Ovary (tissue), 9 donors: Measurements from ENCODE around the gene SURF1. TPM values are rescaled to one million over a fixed set of nuclear protein-coding genes. Genes with fewer than 3 reads are reported as not detected.

Experiments
- DNase-seq, 5 donors: peaks; one replicate each; pipeline ENCODE4 v3.0.0-alpha.2; 2019 to 2020
- H3K27ac ChIP-seq, 2 donors: fragments of 200-600 bp; one replicate each; pipeline versions ENCODE4 v1.5.1 to v1.8.0; 2019 to 2022
- H3K27me3 ChIP-seq: fragments of 200-600 bp; one replicate; pipeline ENCODE4 v1.8.0; 2022
- H3K36me3 ChIP-seq: fragments of 200-600 bp; sonication (generic); one replicate; pipeline ENCODE4 v1.5.1; 2019
- H3K4me1 ChIP-seq: one replicate; pipeline ENCODE4 v1.8.1; 2013; ENCODE audit warnings: mild to moderate bottlenecking, moderate library complexity; ENCODE audit not compliant: insufficient read depth
- H3K4me3 ChIP-seq: fragments of 200-600 bp; sonication (generic); one replicate; pipeline ENCODE4 v1.5.1; 2017
- H3K9me3 ChIP-seq, 2 donors: fragments of 200-600 bp in 1 of 2; sonication (generic) in 1 of 2; one replicate each; pipeline versions ENCODE4 v1.5.1 to v1.8.1; 2013 to 2019; ENCODE audit warnings: mild to moderate bottlenecking in 1 of 2, moderate library complexity in 1 of 2
- EP300 ChIP-seq: sonication (generic); formaldehyde crosslinking; IDR thresholded peaks from one replicate; pipeline ENCODE4 v1.6.1; 2017; ENCODE audit warnings: antibody characterized with exemption
- POLR2A ChIP-seq: fragments of 450-650 bp; IDR thresholded peaks from one replicate; pipeline ENCODE4 v1.6.1; 2017; ENCODE audit warnings: antibody characterized with exemption, mild to moderate bottlenecking, moderate library complexity
- WGBS, 3 donors: extraction: QIAGEN DNeasy Blood & Tissue Kit in 1 of 3; methylation state at CpG; one replicate each; pipeline versions ENCODE4 v1.1.5 to v1.1.7; 2013 to 2017; 5-methylcytosine and 5-hydroxymethylcytosine counted together
- intact Hi-C, 4 donors: fragments of 100-400 bp; cut with DNase I; formaldehyde crosslinking; loops; one replicate each; pipeline versions ENCODE4 v1.11.0 to v1.15.1; 2022 to 2023
- polyA plus RNA-seq, 2 donors: library from polyadenylated mRNA; stranded (reverse); fragments of 200-250 nt in 1 of 2; fragments of 350-450 nt in 1 of 2; fragmentation: Illumina TruSeq in 1 of 2; extraction: RNeasy Lipid Tissue Mini Kit (QIAGEN cat#74804) in 1 of 2; gene quantifications; one replicate each; pipeline ENCODE4 v1.2.3, GENCODE V29; 2013 to 2014
- total RNA-seq, 7 donors: library from RNA; depleted of rRNA in 2 of 7; stranded (reverse); fragments of >200 nt in 2 of 7; fragmentation: NEBNext Ultra II Directional in 3 of 7; extraction: Animal tissue kit (Norgen Biotek cat#: 25700) in 3 of 7; gene quantifications; one replicate each; pipeline versions ENCODE4 v1.1.0 to v1.2.4, GENCODE V29; 2016 to 2023
- TF ChIP-seq, protein P1 (sequence below), 3 donors: fragments of 450-650 bp in 2 of 3; fragments of 200-600 bp in 1 of 3; IDR thresholded peaks; one replicate each; pipeline versions ENCODE4 v1.5.1 to v1.8.0; 2016 to 2022; ENCODE audit warnings: antibody characterized with exemption in 3 of 3, mild to moderate bottlenecking in 1 of 3
- donor health status: DM: no; HTN: no; CAD: no; lungs with moderate emphysema.
- donor health status: DM: no; HTN: no; CAD: no.
- donor health status: Bipolar disorder and iron deficiency.
- donor health status: DM: yes; HTN: yes; CAD: no.
- donor health status: DM: no; HTN: no; CAD: no.
- donor health status: DM: yes; HTN: yes; CAD: no.

Gene SURF1
- total and polyA plus RNA-seq, 9 donors = 23.5 to 51.3 (median 35.6) TPM

GRCh38 chr9:133348718-133349573 lies 7.3 kb downstream of the SURF1 start:
- Histone ChIP-seq H3K4me3 (peak overlapping the region; percentile 90), H3K36me3 (no peaks in the 10 kb centered on the region), H3K9me3 (no peaks in the 10 kb centered on the region), H3K27ac (peak overlapping the region; percentile 77 to 87), H3K4me1 (peaks cover 5% of the 10 kb centered on the region), H3K27me3 (no peaks in the 10 kb centered on the region)
- 6 to 14% (median 7%) methylated on average over 25 of the region's 25 CpGs for WGBS, 3 donors
- intact Hi-C loops = no loop called here
- TF ChIP-seq, protein P1, sequence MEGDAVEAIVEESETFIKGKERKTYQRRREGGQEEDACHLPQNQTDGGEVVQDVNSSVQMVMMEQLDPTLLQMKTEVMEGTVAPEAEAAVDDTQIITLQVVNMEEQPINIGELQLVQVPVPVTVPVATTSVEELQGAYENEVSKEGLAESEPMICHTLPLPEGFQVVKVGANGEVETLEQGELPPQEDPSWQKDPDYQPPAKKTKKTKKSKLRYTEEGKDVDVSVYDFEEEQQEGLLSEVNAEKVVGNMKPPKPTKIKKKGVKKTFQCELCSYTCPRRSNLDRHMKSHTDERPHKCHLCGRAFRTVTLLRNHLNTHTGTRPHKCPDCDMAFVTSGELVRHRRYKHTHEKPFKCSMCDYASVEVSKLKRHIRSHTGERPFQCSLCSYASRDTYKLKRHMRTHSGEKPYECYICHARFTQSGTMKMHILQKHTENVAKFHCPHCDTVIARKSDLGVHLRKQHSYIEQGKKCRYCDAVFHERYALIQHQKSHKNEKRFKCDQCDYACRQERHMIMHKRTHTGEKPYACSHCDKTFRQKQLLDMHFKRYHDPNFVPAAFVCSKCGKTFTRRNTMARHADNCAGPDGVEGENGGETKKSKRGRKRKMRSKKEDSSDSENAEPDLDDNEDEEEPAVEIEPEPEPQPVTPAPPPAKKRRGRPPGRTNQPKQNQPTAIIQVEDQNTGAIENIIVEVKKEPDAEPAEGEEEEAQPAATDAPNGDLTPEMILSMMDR (IDR thresholded peaks at IDR 0.05) = no peak
- TF ChIP-seq POLR2A = no peak
- TF ChIP-seq EP300 = no peak
- DNase-seq = no peak

- H3K4me1 ChIP-seq = peaks cover 5% of the 10 kb centered on the region
- no peaks in the 10 kb centered on the region for H3K36me3 ChIP-seq
- intact Hi-C loops = no loop called here
- H3K27ac ChIP-seq = peak within 1 kb of the TSS; percentile 77 to 87
- 0% methylated on average over 57 to 64 of the region's 64 CpGs for WGBS, 3 donors
- H3K4me3 ChIP-seq = peak within 1 kb of the TSS; percentile 90
- peak; percentile 89 to 96 (median 95) for DNase-seq
- H3K9me3 ChIP-seq = no peaks in the 10 kb centered on the region
- TF ChIP-seq POLR2A (peak; percentile 90), EP300 (no peak)
- TF ChIP-seq, protein P1 (IDR thresholded peaks at IDR 0.05) = peak in 2 of 3 donors; percentile 9 to 46
- no peaks in the 10 kb centered on the region for H3K27me3 ChIP-seq
These were observed 8.1 kb downstream of the SURF1 start, which contains the start of the genes MED22 and RPL7A for GRCh38 chr9:133347985-133348717. MED22 (minus strand) TSS chr9:133348131; CDS start chr9:133346662, 1,469 bp downstream. RPL7A (plus strand) TSS chr9:133348218; CDS start chr9:133348244, 26 bp downstream.

DNA sequence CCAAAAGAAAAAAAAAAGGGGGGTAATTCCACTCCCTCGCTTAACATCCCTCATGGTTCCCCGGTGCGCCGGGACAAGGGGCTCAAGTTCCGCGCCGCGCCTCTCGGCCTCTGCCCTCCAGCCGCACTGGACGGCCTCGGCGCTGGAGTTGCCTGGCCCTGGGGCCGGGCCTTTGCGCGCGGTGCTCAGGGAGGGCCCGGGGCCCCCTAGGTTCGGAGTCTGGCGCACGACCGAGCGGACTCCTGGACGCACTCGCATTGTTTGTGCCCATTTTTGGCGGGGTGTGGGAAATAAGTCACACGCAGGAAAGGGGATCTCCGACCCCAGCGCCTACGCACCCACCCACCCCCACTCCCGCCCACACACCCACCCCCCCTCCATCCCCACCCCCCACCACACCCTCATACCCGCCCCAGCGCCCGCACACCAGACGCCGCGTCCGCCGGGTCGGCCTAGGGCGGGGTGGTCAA lies 8.7 kb downstream of the SURF1 start:
- peak; percentile 34 to 70 (median 62) for DNase-seq
- Histone ChIP-seq H3K36me3 (no peaks in the 10 kb centered on the region), H3K4me1 (peaks cover 5% of the 10 kb centered on the region), H3K27ac (peak overlapping the region; percentile 77 to 87), H3K9me3 (no peaks in the 10 kb centered on the region), H3K4me3 (peak overlapping the region; percentile 90), H3K27me3 (no peaks in the 10 kb centered on the region)
- WGBS, 3 donors = 0 to 1% (median 0%) methylated on average over 33 to 41 of the region's 41 CpGs
- TF ChIP-seq POLR2A = no peak
- TF ChIP-seq EP300 = no peak
- TF ChIP-seq, protein P1 (IDR thresholded peaks at IDR 0.05) = no peak
- intact Hi-C loops = no loop called here

- H3K27me3 ChIP-seq = no peaks in the 10 kb centered on the region
- 60 to 64% (median 61%) methylated on average over 15 of the region's 15 CpGs for WGBS, 3 donors
- intact Hi-C loops = no loop called here
- peak overlapping the region in 1 of 2 donors; percentile 77 for H3K27ac ChIP-seq
- H3K4me1 ChIP-seq = peaks cover 5% of the 10 kb centered on the region
- H3K9me3 ChIP-seq = no peaks in the 10 kb centered on the region
- TF ChIP-seq, protein P1 (IDR thresholded peaks at IDR 0.05) = no peak
- no peak for TF ChIP-seq EP300
- no peak for TF ChIP-seq POLR2A
- H3K4me3 ChIP-seq = peak overlapping the region; percentile 90
- peak in 2 of 5 donors; percentile 40 to 63 for DNase-seq
- no peaks in the 10 kb centered on the region for H3K36me3 ChIP-seq
These were observed 10.1 kb downstream of the SURF1 start for GRCh38 chr9:133346021-133346785.
